GM21576 (cell line): Measurements from ENCODE around the gene FAM83C.
"Not testable (repeated sequence)": the region's sequence is repeated elsewhere in the genome, so short reads cannot be mapped to it uniquely, and the experiment has no call there.

Experiments used
- ATAC-seq: cut with Tn5 transposase; IDR thresholded peaks from one replicate; pipeline ENCODE4 v1.9.1; 2021; ENCODE audit warnings: mild to moderate bottlenecking, moderate library complexity; ENCODE audit not compliant: unreplicated experiment

FAM83C gene

DNA sequence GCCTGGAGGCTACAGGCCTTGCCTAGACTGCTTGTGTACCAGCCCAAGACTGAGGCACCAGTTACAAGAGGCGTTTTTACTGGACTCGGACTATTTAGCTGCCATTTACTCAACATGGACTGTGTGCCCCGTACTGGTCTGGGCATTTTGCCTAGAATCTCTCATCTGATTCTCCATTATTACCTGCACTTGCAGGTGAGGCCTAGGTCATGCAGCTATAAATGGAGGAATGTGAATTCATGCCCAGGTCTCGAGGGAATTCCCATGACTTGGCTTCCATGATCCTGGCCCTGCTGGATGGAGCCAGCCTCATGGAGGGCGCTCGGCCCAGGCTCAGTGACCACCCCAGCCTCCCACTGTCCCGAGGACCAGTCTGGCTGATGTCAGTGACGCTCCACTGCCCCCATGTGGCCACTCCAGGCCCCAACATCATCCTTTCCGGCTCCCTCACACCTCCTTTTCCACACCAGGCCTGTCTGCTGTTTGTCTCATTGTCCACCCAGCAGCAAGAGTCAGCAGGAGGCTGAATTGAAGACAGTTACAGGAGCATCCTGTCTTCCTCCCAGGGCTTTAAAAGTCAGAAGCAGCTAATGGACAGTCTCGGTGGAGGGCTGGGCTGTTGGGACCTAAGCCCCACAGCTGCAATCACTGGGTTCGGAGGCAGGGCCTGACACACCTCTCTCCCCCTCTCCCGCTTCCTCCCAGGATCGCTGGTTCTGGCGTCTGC lies 23.0 kb downstream of the FAM83C start:
- no peak for ATAC-seq

- ATAC-seq: no peak
Measured at GRCh38 chr20:35267092-35267491, 25.1 kb downstream of the FAM83C start.

DNA sequence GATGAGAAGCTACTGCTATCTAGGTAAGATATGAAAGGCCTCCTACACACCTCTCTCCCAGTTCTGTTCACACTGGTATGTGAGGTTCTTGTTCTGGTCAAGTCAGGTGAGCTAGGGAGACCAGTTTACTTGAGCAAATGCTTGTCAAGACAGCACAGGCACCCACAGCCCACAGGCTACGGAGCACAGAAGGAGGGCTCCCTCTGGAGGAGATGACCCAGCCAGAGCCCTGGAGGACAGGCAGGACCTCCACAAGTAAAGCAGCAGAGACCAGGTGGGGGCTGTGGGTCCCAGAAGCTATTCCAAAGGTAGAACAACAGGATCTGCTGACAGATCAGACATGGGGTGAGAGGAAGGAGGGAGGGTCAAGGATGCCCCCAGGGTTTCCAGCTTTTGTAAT lies 27.5 kb downstream of the FAM83C start:
- no peak for ATAC-seq

DNA sequence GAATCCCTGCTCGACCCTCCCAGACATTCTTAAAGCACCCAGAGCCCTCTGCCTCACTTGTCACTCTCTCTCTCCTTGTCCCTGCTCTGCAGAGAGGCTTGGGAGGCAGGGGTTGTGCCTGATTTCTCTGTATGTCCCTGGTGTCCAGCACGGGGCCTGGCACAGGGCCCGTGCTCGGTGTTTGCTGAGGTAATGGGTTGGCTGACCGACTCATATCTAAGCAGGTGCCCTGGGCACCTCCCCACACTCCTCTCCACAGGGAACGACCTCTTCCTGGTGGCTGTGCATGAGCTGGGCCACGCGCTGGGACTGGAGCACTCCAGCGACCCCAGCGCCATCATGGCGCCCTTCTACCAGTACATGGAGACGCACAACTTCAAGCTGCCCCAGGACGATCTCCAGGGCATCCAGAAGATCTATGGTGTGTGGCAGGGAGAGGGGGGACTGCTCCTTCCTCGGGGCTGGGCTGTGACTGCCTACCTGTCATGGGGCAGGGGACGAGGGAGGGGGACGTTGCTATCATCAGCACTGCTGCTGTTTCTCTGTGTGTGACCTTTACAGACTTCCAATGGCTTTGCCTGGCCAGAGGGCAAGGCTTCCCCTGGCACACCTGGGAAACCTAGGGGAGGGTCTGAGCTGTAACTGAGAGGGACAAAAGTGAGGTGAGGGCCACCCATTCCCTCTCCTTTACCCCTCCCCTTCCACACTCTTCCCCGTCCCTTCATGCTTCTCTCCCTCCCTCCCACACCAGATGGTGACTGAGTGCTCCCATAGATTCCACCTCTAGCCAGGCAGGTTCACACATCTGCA lies 28.5 kb downstream of the FAM83C start:
- no peak for ATAC-seq

DNA sequence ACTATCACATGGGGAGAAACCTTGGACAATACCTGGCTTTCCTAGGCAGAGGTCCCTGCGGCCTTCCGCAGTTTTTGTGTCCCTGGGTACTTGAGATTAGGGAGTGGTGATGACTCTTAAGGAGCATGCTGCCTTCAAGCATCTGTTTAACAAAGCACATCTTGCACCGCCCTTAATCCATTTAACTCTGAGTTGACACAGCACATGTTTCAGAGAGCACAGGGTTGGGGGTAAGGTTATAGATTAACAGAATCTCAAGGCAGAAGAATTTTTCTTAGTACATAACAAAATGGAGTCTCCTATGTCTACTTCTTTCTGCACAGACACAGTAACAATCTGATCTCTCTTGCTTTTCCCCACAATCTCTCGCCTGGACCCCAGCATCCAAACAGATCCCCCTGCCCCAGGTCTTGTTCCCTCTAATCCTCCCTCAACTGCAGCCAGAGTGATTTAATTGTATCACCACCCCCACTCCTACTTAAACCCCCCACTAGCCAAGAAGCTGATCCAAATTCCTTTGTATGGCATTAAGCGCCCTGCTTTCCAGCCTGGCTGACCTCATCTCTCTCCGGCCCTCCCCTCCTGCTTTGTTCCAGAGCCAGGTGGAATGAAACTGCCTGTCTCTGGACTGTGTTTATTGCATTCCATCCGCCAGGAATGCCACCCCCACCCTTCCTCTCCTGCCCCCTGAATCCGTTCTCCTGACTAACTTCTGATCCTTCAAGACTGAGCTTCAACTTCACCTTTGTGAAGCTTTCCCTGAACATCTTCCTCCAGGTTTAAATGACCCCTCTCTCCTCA lies 29.3 kb downstream of the FAM83C start:
- not testable (repeated sequence) for ATAC-seq

GRCh38 chr20:35262321-35262720 lies 29.9 kb downstream of the FAM83C start:
- not testable (repeated sequence) for ATAC-seq

DNA sequence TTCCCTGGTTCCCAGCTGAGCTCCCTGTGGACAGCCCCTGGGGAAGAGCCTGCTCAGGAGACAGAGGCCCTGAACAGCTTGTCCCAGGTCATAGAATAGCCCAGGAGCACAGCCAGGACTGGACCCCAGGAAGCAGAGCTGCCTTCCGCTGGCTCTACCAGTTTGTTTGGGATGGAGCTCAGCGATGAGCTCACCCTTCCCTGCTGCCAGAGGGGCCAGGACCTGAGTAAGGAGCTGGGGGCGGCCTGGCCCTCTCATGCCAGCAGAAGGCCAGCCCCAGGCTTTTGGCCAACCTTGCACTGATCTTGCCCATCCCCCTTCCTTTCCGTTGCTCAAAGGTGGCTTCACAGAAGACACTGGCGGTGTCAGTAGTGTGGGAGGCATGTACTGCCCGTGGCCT lies 31.8 kb downstream of the FAM83C start:
- no peak for ATAC-seq

GRCh38 chr20:35257175-35257909 lies 34.9 kb downstream of the FAM83C start:
- no peak for ATAC-seq

DNA sequence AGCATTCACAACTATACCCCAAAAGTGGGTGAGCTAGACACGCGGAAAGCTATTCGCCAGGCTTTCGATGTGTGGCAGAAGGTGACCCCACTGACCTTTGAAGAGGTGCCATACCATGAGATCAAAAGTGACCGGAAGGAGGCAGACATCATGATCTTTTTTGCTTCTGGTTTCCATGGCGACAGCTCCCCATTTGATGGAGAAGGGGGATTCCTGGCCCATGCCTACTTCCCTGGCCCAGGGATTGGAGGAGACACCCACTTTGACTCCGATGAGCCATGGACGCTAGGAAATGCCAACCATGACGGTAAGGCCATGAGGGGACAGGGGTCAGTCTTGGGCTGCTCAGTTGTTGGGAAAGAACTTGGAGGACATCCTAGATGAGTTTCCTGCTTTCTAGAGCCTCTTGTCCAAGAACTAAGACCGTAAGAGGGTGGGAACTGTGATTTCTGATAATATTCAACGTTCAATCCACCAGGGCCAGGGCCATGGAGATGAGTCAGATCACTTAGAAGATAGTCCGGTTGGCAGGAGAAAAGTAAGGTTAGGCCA lies 37.7 kb downstream of the FAM83C start:
- ATAC-seq: no peak

GRCh38 chr20:35253010-35253409 lies 39.2 kb downstream of the FAM83C start:
- no peak for ATAC-seq

DNA sequence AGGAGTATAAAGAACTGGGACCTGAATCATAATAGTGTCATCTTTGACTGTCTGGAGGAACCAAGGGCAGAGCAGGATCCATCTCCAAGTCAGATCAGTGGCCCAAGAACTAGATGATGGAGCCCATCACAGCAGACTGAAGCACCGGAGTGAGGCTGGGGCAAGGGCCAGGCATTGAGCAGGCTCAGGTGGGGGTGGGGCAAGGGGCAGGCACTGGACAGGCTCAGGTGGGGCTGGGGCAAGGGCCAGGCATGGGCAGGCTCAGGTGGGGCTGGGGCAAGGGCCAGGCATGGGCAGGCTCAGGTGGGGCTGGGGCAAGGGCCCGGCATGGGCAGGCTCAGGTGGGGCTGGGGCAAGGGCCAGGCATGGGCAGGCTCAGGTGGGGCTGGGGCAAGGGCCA lies 39.6 kb downstream of the FAM83C start:
- ATAC-seq: not testable (repeated sequence)

GRCh38 chr20:35252037-35252461 lies 40.2 kb downstream of the FAM83C start:
- peak; percentile 64 for ATAC-seq

DNA sequence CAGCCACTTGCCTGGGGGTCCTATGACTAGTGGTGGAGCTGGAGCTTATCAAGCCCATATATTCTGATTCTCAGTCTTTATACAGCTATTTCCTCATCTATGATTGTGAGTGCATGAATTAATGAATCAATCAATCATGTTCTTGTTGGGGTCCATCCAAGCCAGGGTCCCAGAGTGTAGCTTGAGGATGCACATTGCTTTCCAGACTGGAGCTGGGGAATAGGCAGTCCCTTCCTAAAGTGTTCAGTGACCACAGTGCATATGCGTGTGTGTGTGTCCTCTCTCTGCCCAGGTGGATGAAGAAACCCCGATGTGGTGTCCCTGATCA lies 40.6 kb downstream of the FAM83C start:
- ATAC-seq: no peak

DNA sequence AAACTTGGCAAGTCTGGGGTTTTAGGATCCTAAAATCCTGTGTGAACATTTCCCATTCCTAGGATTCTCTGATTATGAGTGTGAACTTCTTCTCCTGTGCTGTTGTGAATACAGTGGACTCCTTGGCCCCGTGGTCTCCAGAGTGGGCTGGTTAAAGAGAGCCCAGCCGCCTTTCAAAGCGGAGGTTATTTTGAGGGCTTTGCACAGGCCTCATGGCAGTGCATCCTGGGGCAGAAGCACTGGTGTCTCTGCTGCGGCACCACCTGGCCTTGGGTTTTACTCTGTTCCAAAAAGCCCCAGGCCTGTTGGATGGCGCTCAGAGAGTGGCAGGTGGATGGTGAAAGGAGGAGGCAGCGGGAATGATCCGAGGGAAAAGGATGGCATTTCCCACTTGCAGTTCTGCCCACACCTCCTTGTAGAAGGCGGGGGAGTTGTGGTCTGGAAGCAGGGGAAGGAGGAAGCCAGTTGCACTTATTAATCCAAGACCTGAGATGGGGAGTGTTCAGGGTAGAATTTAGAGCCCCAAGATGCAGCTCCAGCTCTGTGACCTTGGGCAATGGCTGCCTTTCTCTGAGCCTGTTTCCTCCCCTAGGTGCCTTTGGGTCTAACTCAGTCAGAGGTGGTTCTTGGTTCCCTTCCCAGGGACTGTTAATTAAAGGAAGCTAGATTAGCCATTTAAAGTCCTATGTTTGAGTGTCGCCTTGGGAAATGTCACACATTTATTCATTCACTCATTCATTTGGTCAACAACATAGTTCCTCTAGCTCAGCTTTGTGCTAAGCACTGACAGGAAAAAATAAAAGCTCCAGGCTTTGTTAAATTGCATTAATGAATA lies 43.4 kb downstream of the FAM83C start:
- ATAC-seq: no peak

- no peak for ATAC-seq
Measured at GRCh38 chr20:35246723-35247122, 45.5 kb downstream of the FAM83C start.

- ATAC-seq: no peak
Measured at GRCh38 chr20:35243986-35244385, 48.2 kb downstream of the FAM83C start.

DNA sequence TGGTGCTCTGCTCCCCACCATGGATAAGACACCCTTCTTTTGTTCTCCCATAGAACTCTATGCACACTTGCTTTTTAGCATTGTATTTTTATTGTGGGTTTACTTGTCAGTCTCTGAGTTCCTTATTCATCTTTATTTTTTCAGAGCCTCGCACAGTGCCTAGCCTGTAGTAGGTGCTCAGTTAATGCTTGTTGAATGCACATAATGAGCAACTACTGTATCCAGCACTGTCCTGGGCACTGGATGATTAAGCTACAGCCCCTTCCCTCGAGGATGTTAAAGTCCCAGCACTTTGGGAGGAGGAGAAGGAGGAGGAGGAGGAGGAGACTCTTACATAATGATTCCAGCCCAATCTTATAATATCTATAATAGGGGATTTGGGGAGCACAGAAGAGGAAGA lies 48.9 kb downstream of the FAM83C start:
- no peak for ATAC-seq

DNA sequence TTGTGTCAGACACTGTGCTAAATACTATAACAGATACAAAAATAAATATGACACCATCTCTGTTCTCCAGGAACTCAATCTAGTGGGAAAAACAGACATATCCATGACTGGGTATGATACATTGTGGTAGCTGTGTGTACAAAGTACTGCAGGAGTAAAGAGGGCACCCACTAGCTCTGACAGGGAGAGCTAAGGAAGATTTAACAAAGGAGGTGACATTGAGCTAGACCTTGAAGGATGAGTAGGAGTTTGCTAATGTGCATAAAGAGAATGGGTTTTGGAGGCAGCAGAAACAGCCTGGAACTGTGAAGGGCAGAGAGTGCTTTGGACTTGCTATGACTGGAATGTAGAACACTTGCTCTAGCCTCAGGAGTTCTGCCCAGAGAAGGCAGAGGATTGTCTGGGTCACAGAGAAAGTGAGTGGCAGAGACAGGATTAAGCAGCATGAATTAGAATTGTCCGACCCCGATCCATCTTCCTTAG lies 51.4 kb downstream of the FAM83C start:
- no peak for ATAC-seq

- no peak for ATAC-seq
Measured at GRCh38 chr20:35240083-35240810, 52.0 kb downstream of the FAM83C start.
